H1 (cell line): ENCODE data around the gene MTARC2.

Source experiments
- CHD2 ChIP-seq: IDR thresholded peaks from 2 replicates; pipeline ENCODE4 v1.6.1; 2012; ENCODE audit warnings: low read length, improper control_type of control experiment
- EP300 ChIP-seq, 2 experiments: IDR thresholded peaks; 1 replicate in 1 of 2; 2 replicates in 1 of 2; pipeline ENCODE4 v1.6.1; 2011 to 2012; ENCODE audit warnings: low read depth in 2 of 2, low read length in 2 of 2, mild to moderate bottlenecking in 2 of 2, borderline replicate concordance in 1 of 2, inconsistent platforms in 1 of 2, moderate library complexity in 1 of 2
- EZH2 ChIP-seq: fragments of 200-600 bp; sonication (generic); IDR thresholded peaks from 2 replicates; pipeline ENCODE4 v1.7.1; 2012; ENCODE audit warnings: low read depth, mild to moderate bottlenecking, moderate library complexity, low read length, inconsistent platforms; ENCODE audit not compliant: severe bottlenecking
- POLR2A ChIP-seq, 2 experiments: IDR thresholded peaks; 1 replicate in 1 of 2; 2 replicates in 1 of 2; pipeline ENCODE4 v1.6.1; 2011; ENCODE audit warnings: low read depth in 2 of 2, low read length in 2 of 2, mild to moderate bottlenecking in 2 of 2; ENCODE audit errors: control extremely low read depth in 1 of 2
- RNF2 ChIP-seq: fragments of 200-900, 300-1000 bp; sonication (generic); IDR thresholded peaks from 2 replicates; pipeline ENCODE4 v1.7.1; 2016; ENCODE audit warnings: borderline replicate concordance, low read depth, mild to moderate bottlenecking, antibody characterized with exemption, low read length; ENCODE audit not compliant: poor library complexity, severe bottlenecking; ENCODE audit errors: missing control alignments
- TAF1 ChIP-seq: IDR thresholded peaks from 2 replicates; pipeline ENCODE4 v1.6.1; 2011; ENCODE audit warnings: mild to moderate bottlenecking, low read depth, low read length
- TEAD4 ChIP-seq: IDR thresholded peaks from 2 replicates; pipeline ENCODE4 v1.6.1; 2012; ENCODE audit warnings: low read depth, low read length, inconsistent platforms, mixed read lengths
- TF ChIP-seq, protein P1 (sequence below), 3 experiments: IDR thresholded peaks; 1 replicate in 2 of 3; 2 replicates in 1 of 3; pipeline versions ENCODE4 v1.5.1 to v1.6.1; 2011; ENCODE audit warnings: low read length in 3 of 3, mild to moderate bottlenecking in 3 of 3, inconsistent platforms in 2 of 3, low read depth in 1 of 3, moderate library complexity in 1 of 3; ENCODE audit not compliant: insufficient read depth in 1 of 3; ENCODE audit errors: control extremely low read depth in 1 of 3

DNA sequence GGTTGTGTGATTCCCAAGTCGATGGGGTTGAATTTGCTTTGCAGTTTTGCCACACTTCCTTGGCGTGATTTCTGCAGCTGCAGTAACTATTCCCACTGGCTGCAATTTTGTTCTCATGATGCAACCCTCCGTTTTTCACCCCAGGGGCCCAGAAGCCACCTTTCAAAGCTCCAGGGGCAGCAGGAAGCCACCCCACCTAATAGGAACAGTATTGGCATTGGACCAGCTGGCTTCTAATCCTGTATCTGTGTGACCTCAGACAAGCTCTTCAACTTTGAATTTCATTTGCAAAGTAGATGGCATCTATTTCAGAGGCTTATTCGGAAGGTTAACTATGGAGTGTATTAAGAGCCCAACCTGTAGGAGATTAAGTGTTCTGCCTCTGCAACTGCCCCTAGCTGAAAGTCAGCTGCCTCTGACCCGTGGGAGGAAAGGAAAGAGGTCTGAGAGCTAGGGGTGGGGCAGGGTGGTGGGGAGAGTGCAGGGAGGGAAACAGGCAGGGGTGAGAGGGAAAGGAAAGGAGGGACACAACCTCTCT lies 45.3 kb upstream of the MTARC2 start:
- TF ChIP-seq EP300 (IDR thresholded peaks at IDR 0.05; ENCODE audit: borderline replicate concordance in 1 of 2, low read depth in 2 of 2, low read length in 2 of 2) (no peak), RNF2 (no peak), TEAD4 (no peak), TAF1 (no peak), POLR2A (IDR thresholded peaks at IDR 0.05; ENCODE audit: control extremely low read depth in 1 of 2, low read depth in 2 of 2, low read length in 2 of 2) (no peak), EZH2 (no peak), CHD2 (no peak)
- TF ChIP-seq, protein P1, sequence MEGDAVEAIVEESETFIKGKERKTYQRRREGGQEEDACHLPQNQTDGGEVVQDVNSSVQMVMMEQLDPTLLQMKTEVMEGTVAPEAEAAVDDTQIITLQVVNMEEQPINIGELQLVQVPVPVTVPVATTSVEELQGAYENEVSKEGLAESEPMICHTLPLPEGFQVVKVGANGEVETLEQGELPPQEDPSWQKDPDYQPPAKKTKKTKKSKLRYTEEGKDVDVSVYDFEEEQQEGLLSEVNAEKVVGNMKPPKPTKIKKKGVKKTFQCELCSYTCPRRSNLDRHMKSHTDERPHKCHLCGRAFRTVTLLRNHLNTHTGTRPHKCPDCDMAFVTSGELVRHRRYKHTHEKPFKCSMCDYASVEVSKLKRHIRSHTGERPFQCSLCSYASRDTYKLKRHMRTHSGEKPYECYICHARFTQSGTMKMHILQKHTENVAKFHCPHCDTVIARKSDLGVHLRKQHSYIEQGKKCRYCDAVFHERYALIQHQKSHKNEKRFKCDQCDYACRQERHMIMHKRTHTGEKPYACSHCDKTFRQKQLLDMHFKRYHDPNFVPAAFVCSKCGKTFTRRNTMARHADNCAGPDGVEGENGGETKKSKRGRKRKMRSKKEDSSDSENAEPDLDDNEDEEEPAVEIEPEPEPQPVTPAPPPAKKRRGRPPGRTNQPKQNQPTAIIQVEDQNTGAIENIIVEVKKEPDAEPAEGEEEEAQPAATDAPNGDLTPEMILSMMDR (IDR thresholded peaks at IDR 0.05; ENCODE audit: control extremely low read depth in 1 of 3, insufficient read depth in 1 of 3, low read depth in 1 of 3, low read length in 3 of 3), result no peak
